ENCODE data around the gene ZFP91. TPM values are rescaled to one million over a fixed set of nuclear protein-coding genes. Genes with fewer than 3 reads are reported as not detected.

The ZFP91 gene
- total and polyA plus RNA-seq, 2 of the 4 experiments (the other 2 are of a cell fraction): 20.7 to 25.3 TPM

GRCh38 chr11:58586998-58587397, 8.1 kb downstream of the ZFP91 start:
- Histone ChIP-seq H4K91ac (ENCODE audit: insufficient read depth, low read depth, low read length) (no peak overlapping the region), H3K9me3 (ENCODE audit: control insufficient read depth, insufficient read depth, low read length) (no peaks in the 10 kb centered on the region), H3K23ac (ENCODE audit: low read depth, low read length) (no peak overlapping the region), H2BK20ac (ENCODE audit: low read depth, low read length) (no peak overlapping the region), H3K18ac (ENCODE audit: low read depth, low read length) (no peak overlapping the region), H2BK15ac (ENCODE audit: low read depth, low read length) (no peak overlapping the region), H2AK5ac (ENCODE audit: low read depth, low read length) (no peak overlapping the region), H4K20me1 (ENCODE audit: insufficient read depth, low read length) (peaks cover 9% of the 10 kb centered on the region), H3K27ac (ENCODE audit: insufficient read depth, low read length) (no peak overlapping the region), H2AK9ac (replicated peaks; ENCODE audit: low read depth, low read length, poor library complexity) (no peak overlapping the region), H2AFZ (replicated peaks; ENCODE audit: low read length, poor library complexity) (no peak overlapping the region), H3K4me3 (ENCODE audit: insufficient read depth, low read depth, low read length) (no peak overlapping the region), H2BK5ac (ENCODE audit: low read depth, low read length, poor library complexity, severe bottlenecking) (no peak overlapping the region), H4K8ac (ENCODE audit: low read depth in 2 of 2, low read length in 2 of 2) (no peak overlapping the region), H3K14ac (replicated peaks; ENCODE audit: low read depth, low read length) (no peak overlapping the region), H3K79me1 (ENCODE audit: low read depth in 1 of 2, low read length in 2 of 2) (peaks cover 14 to 36% of the 10 kb centered on the region in 2 experiments), H3K9ac (ENCODE audit: low read depth, low read length) (no peak overlapping the region), H3K9me1 (ENCODE audit: insufficient read depth, low read length) (no peaks in the 10 kb centered on the region), H3K36me3 (ENCODE audit: control insufficient read depth, insufficient read depth, low read length) (peaks cover 5% of the 10 kb centered on the region; the same call in 1 of the 2 replicates), H3K4me2 (ENCODE audit: low read depth, low read length) (no peak overlapping the region), H3K4me1 (ENCODE audit: control insufficient read depth, insufficient read depth, low read length) (no peaks in the 10 kb centered on the region), H4K5ac (ENCODE audit: low read depth, low read length) (no peak overlapping the region), H3K27me3 (ENCODE audit: control insufficient read depth, insufficient read depth, low read length) (no peaks in the 10 kb centered on the region), H2BK120ac (ENCODE audit: low read depth, low read length) (no peak overlapping the region), H3K4ac (ENCODE audit: low read depth, low read length) (no peak overlapping the region), H3K56ac (ENCODE audit: extremely low read depth, insufficient read depth, low read length) (no peak overlapping the region)
- in situ Hi-C loops (cut with MboI; ENCODE audit: low sequenced_read_pairs): loop anchor here (25.0 kb wide), 1 partner anchor 975 kb away; no protein-coding TSS in a partner anchor
- ATAC-seq (ENCODE audit: low read depth) (no peak), DNase-seq (no peak)
- CTCF ChIA-PET: interaction anchor here (0.5 to 0.8 kb wide), 3 partner anchors 9 to 66 kb away, joined by 3 to 5 read pairs (median 4); no protein-coding TSS in a partner anchor
- intact Hi-C loops (cut with micrococcal nuclease): no loop called here
- no TSS peak for BruUV-seq (replicated peaks)
- no CpG with 5 or more reads among the region's 2 CpGs for WGBS, 2 experiments (ENCODE audit: extremely low coverage in 2 of 2, insufficient read length in 1 of 2)
- dilution Hi-C loops (cut with HindIII; ENCODE audit: low sequenced_read_pairs, unreplicated experiment): no loop called here
- POLR2A ChIA-PET (ENCODE audit: unreplicated experiment): no interaction called here
- TF ChIP-seq RFX5 (IDR thresholded peaks at IDR 0.05; ENCODE audit: low read depth, low read length) (no peak), RCOR1 (IDR thresholded peaks at IDR 0.05; ENCODE audit: insufficient replicate concordance, low read length) (no peak), MXI1 (IDR thresholded peaks at IDR 0.05; ENCODE audit: borderline replicate concordance, low read depth, low read length) (no peak), POLR2A (IDR thresholded peaks at IDR 0.05; ENCODE audit: low read depth, low read length) (no peak), FOS (IDR thresholded peaks at IDR 0.05; ENCODE audit: low read depth, low read length) (no peak), CHD1 (IDR thresholded peaks at IDR 0.05; ENCODE audit: low read depth, low read length) (no peak), MAFK (IDR thresholded peaks at IDR 0.05; ENCODE audit: low read depth, low read length) (no peak), NFE2L2 (IDR thresholded peaks at IDR 0.05; ENCODE audit: low read depth, low read length) (no peak), CEBPB (IDR thresholded peaks at IDR 0.05; ENCODE audit: low read depth, low read length) (no peak)
- TF ChIP-seq, protein P1, sequence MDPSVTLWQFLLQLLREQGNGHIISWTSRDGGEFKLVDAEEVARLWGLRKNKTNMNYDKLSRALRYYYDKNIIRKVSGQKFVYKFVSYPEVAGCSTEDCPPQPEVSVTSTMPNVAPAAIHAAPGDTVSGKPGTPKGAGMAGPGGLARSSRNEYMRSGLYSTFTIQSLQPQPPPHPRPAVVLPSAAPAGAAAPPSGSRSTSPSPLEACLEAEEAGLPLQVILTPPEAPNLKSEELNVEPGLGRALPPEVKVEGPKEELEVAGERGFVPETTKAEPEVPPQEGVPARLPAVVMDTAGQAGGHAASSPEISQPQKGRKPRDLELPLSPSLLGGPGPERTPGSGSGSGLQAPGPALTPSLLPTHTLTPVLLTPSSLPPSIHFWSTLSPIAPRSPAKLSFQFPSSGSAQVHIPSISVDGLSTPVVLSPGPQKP (IDR thresholded peaks at IDR 0.05; ENCODE audit: borderline replicate concordance, low read depth, low read length): no peak
- TF ChIP-seq, protein P2, sequence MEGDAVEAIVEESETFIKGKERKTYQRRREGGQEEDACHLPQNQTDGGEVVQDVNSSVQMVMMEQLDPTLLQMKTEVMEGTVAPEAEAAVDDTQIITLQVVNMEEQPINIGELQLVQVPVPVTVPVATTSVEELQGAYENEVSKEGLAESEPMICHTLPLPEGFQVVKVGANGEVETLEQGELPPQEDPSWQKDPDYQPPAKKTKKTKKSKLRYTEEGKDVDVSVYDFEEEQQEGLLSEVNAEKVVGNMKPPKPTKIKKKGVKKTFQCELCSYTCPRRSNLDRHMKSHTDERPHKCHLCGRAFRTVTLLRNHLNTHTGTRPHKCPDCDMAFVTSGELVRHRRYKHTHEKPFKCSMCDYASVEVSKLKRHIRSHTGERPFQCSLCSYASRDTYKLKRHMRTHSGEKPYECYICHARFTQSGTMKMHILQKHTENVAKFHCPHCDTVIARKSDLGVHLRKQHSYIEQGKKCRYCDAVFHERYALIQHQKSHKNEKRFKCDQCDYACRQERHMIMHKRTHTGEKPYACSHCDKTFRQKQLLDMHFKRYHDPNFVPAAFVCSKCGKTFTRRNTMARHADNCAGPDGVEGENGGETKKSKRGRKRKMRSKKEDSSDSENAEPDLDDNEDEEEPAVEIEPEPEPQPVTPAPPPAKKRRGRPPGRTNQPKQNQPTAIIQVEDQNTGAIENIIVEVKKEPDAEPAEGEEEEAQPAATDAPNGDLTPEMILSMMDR (conservative IDR thresholded peaks at IDR 0.05; ENCODE audit: low read depth, low read length): no peak
